GM21390 (cell line): ENCODE results near the gene TKT.
A peak's percentile ranks its signal among the peaks of the same experiment; 100 is the strongest.

Experiments
- ATAC-seq: cut with Tn5 transposase; IDR thresholded peaks from one replicate; pipeline ENCODE4 v1.9.1; 2021; ENCODE audit not compliant: unreplicated experiment

Gene TKT

DNA sequence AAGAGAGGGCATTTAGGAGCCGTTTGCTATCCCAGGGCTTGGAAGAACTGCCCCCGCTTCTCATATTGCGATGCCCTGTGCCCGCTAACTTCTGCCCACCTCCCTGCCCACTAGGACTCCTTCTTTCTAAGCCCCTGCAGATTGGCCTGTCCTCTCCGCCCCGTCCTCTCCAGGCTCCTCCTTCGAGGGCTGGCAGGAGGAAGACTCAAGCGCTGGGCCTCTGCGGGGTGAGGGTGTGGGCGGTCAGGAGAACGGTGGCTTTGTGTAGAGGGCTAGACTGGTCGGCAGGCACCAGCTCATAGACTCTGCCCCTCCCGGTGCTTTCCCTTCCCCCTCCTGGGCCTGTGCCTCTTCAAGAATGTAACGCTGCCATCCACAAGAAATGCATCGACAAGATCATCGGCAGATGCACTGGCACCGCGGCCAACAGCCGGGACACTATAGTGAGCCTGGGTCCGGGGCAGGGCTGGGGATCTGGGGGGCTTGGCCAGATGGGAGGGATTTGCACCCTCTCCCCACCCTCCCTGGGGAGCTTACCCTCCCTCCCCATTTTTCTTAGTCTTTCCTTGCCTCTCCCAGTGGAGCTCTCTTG, 73.0 kb downstream of the TKT start:
- ATAC-seq = no peak

- no peak for ATAC-seq
These were observed 74.3 kb downstream of the TKT start for GRCh38 chr3:53181528-53181927.

DNA sequence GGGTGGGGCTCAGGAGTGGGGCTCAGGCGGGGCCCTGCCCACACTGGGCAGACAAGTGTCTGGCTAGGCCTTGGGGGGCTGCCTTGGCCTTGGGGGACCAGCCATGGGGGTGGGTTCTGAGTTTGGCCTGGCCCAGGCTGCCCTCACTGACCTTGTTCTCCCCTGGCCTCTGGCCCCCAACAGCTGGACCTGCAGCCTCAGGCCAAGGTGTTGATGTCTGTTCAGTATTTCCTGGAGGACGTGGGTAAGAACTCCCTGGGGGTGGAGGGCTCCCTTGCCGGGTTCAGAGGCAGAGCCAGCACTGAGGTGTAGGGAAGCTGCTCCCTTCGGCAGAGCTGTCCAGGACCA, 74.8 kb downstream of the TKT start:
- peak; percentile 17 for ATAC-seq

DNA sequence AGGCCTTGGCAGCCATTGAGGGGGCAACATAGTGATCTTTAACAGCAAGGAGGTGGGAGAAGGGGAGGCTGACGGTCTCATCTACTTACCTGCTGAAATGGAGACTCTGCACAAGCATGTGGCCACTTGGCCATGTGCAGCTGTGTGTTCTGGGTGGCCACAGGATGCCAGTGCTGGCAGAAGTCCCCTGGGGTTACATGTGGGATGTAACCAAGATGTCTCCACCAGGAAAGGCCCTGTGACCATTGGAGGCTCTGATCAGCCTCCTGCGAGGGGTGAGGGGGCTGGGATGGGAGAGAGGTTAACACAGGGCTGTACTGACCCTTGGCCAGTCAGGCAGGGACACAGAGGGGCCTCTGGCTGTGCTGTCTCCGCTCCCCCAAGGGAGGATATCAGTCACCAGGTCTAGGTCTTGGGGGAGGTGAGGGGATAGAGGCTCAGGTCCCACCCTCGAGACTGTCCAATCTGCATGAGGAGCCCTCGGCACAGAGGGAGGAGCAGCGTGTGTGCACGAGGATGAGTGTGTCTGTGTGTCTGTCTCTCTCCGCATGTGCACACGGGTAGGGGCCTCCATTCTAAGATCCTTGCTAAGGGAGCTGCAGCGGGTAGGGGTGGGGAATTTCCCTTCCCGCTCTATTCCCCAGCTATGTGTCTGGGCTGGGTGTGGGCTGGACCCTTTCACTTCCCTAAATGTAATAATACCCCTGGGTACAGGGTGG, 75.4 kb downstream of the TKT start:
- ATAC-seq = peak; percentile 94

GRCh38 chr3:53179580-53179979, 76.2 kb downstream of the TKT start:
- ATAC-seq = no peak

DNA sequence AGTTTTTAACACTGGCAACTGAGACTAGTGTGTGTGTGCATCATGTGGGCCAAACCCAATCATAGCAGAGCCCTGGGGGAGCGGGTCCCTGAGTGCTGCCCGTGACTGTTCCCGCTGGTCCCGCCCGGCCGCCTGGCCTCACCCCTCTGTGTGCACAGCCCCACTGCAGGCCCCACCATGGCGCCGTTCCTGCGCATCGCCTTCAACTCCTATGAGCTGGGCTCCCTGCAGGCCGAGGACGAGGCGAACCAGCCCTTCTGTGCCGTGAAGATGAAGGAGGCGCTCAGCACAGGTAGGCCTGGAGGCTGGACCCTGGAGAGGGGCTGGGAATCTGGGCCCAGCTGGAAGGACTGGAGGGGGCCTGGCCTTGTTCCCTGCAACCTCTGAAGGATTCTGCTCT, 77.6 kb downstream of the TKT start:
- ATAC-seq = no peak

GRCh38 chr3:53175613-53176540, 79.9 kb downstream of the TKT start:
- ATAC-seq = no peak
